SK-N-SH (cell line): ENCODE data around the gene SEMA4B. TPM values are rescaled to one million over a fixed set of nuclear protein-coding genes. Genes with fewer than 3 reads are reported as not detected.

Experiments
- CTCF ChIA-PET: fragments of 300-600, 350-600 bp; formaldehyde crosslinking; extraction: SDS; loops from one replicate; lab custom pipeline; 2021; lab: Yijun Ruan, JAX
- POLR2A ChIA-PET: fragments of 350-600 bp; sonication (Branson Sonifier 250); formaldehyde crosslinking; extraction: SDS; loops from one replicate; lab custom pipeline; 2020; ENCODE audit warnings: antibody characterized with exemption, inconsistent platforms; lab: Yijun Ruan, JAX
- DNase-seq: peaks from one replicate; pipeline ENCODE4 v3.0.0; 2012
- H2AFZ ChIP-seq: fragments of 200-600 bp; sonication (generic); 2 replicates; pipeline ENCODE4 v1.8.1; 2016; ENCODE audit warnings: antibody characterized with exemption, mild to moderate bottlenecking, low read depth
- H3F3A ChIP-seq: fragments of 200-600 bp; sonication (generic); replicated peaks from 2 replicates; pipeline ENCODE3; 2016; ENCODE audit warnings: antibody characterized with exemption, mild to moderate bottlenecking; ENCODE audit not compliant: insufficient read depth
- H3K27ac ChIP-seq, 2 experiments: fragments of 200-500 bp in 1 of 2; fragments of 200-600 bp in 1 of 2; sonication (Bioruptor generic) in 1 of 2; sonication (generic), shearing (Covaris generic) in 1 of 2; 2 replicates each; pipeline versions ENCODE4 v1.5.1 to v1.6.1; 2014 to 2016; ENCODE audit warnings: low read depth in 2 of 2, inconsistent platforms in 1 of 2, low read length in 1 of 2, mild to moderate bottlenecking in 1 of 2, mixed read lengths in 1 of 2
- H3K27me3 ChIP-seq: fragments of 200-600 bp; sonication (generic), shearing (Covaris generic); 2 replicates; pipeline ENCODE4 v1.6.1; 2016; ENCODE audit warnings: mixed run types; ENCODE audit not compliant: insufficient read depth
- H3K36me3 ChIP-seq, 2 experiments: fragments of 200-500 bp in 1 of 2; fragments of 200-600 bp in 1 of 2; sonication (Bioruptor generic) in 1 of 2; sonication (generic) in 1 of 2; replicated peaks in 1 of 2; 2 replicates each; pipeline versions ENCODE3 to v1.5.1; 2014 to 2016; ENCODE audit warnings: low read length in 1 of 2, mild to moderate bottlenecking in 1 of 2; ENCODE audit not compliant: insufficient read depth in 2 of 2, control insufficient read depth in 1 of 2
- H3K4me1 ChIP-seq, 2 experiments: fragments of 200-500 bp in 1 of 2; fragments of 200-600 bp in 1 of 2; sonication (Bioruptor generic) in 1 of 2; sonication (generic), shearing (Covaris generic) in 1 of 2; 2 replicates each; pipeline versions ENCODE4 v1.5.1 to v1.6.1; 2014 to 2016; ENCODE audit warnings: low read depth in 1 of 2, low read length in 1 of 2, mixed run types in 1 of 2; ENCODE audit not compliant: insufficient read depth in 2 of 2, control insufficient read depth in 1 of 2
- H3K4me2 ChIP-seq: fragments of 200-600 bp; sonication (generic), shearing (Covaris generic); 2 replicates; pipeline ENCODE4 v1.6.1; 2017; ENCODE audit warnings: mixed run types
- H3K4me3 ChIP-seq, 2 experiments: fragments of 200-500 bp in 1 of 2; fragments of 200-600 bp in 1 of 2; sonication (Bioruptor generic) in 1 of 2; sonication (generic), shearing (Covaris generic) in 1 of 2; 2 replicates each; pipeline versions ENCODE4 v1.5.1 to v1.8.1; 2014 to 2016; ENCODE audit warnings: low read depth in 2 of 2, inconsistent platforms in 1 of 2, low read length in 1 of 2, mild to moderate bottlenecking in 1 of 2, mixed read lengths in 1 of 2, moderate library complexity in 1 of 2
- H3K79me2 ChIP-seq: fragments of 200-600 bp; sonication (generic); 2 replicates; pipeline ENCODE4 v1.8.1; 2017; ENCODE audit warnings: mild to moderate bottlenecking; ENCODE audit not compliant: insufficient read depth
- H3K9ac ChIP-seq: fragments of 200-600 bp; sonication (generic); 2 replicates; pipeline ENCODE4 v1.6.1; 2017; ENCODE audit warnings: mixed run types
- H3K9me2 ChIP-seq: fragments of 200-600 bp; sonication (generic); 2 replicates; pipeline ENCODE4 v1.6.1; 2017; ENCODE audit warnings: mixed run types
- H3K9me3 ChIP-seq: fragments of 200-600 bp; sonication (generic); 2 replicates; pipeline ENCODE4 v1.6.1; 2017; ENCODE audit warnings: mixed run types, mild to moderate bottlenecking, moderate library complexity
- H4K20me1 ChIP-seq: fragments of 200-600 bp; sonication (generic); 2 replicates; pipeline ENCODE4 v1.6.1; 2017; ENCODE audit warnings: mild to moderate bottlenecking, mixed run types; ENCODE audit not compliant: insufficient read depth
- CHD2 ChIP-seq: fragments of 150-350 bp; IDR thresholded peaks from 2 replicates; pipeline ENCODE4 v1.6.1; 2018; ENCODE audit warnings: low read length; ENCODE audit not compliant: partially characterized antibody
- EZH2phosphoT487 ChIP-seq: fragments of 200-600 bp; sonication (generic); IDR thresholded peaks from 2 replicates; pipeline ENCODE4 v1.6.1; 2017; ENCODE audit warnings: low read depth, mixed run types, mild to moderate bottlenecking, antibody characterized with exemption, moderate library complexity, borderline replicate concordance
- JUND ChIP-seq: IDR thresholded peaks from 2 replicates; pipeline ENCODE4 v1.4.0; 2012
- MXI1 ChIP-seq: IDR thresholded peaks from 2 replicates; pipeline ENCODE4 v1.6.1; 2012; ENCODE audit warnings: mild to moderate bottlenecking, low read depth, low read length, improper control_type of control experiment
- NRF1 ChIP-seq: IDR thresholded peaks from 2 replicates; pipeline ENCODE4 v1.6.1; 2012; ENCODE audit warnings: low read depth, mild to moderate bottlenecking, low read length
- RAD21 ChIP-seq: IDR thresholded peaks from 2 replicates; pipeline ENCODE4 v1.6.1; 2012; ENCODE audit warnings: mild to moderate bottlenecking, low read length
- REST ChIP-seq: IDR thresholded peaks from 2 replicates; pipeline ENCODE4 v1.6.1; 2012; ENCODE audit warnings: mild to moderate bottlenecking, low read depth, low read length, moderate library complexity
- SIN3A ChIP-seq: IDR thresholded peaks from 2 replicates; pipeline ENCODE4 v1.6.1; 2012; ENCODE audit warnings: low read depth, mild to moderate bottlenecking, low read length, moderate library complexity, borderline replicate concordance
- SMC3 ChIP-seq: IDR thresholded peaks from 2 replicates; pipeline ENCODE4 v1.6.1; 2012; ENCODE audit warnings: low read depth, low read length, improper control_type of control experiment
- TAF1 ChIP-seq: IDR thresholded peaks from 2 replicates; pipeline ENCODE4 v1.6.1; 2012; ENCODE audit warnings: low read depth, mild to moderate bottlenecking, low read length, moderate library complexity, borderline replicate concordance
- TCF12 ChIP-seq: IDR thresholded peaks from 2 replicates; pipeline ENCODE4 v1.4.0; 2012
- USF2 ChIP-seq: fragments of 150-350 bp; IDR thresholded peaks from 2 replicates; pipeline ENCODE4 v1.6.1; 2017; ENCODE audit warnings: antibody characterized with exemption, low read length, low read depth, borderline replicate concordance
- WGBS: methylation state at CpG from one replicate; pipeline ENCODE4 v1.1.6; 2017; ENCODE audit warnings: low lambda C conversion rate; 5-methylcytosine and 5-hydroxymethylcytosine counted together
- polyA plus RNA-seq, 3 experiments: library from polyadenylated mRNA; depleted of rRNA; stranded (reverse); fragments of >200 nt; gene quantifications; 2 replicates each; pipeline ENCODE4 v1.2.3, GENCODE V29; 2012

The SEMA4B gene
- polyA plus RNA-seq, 1 of the 3 experiments (the other 2 are of a cell fraction) = 38.9 TPM

GRCh38 chr15:90240856-90241255 lies 39.7 kb downstream of the SEMA4B start:
- no peaks in the 10 kb centered on the region for H3F3A ChIP-seq
- no peak overlapping the region for H3K4me3 ChIP-seq
- no peak overlapping the region for H2AFZ ChIP-seq
- H4K20me1 ChIP-seq = no peaks in the 10 kb centered on the region
- H3K79me2 ChIP-seq = no peaks in the 10 kb centered on the region
- no peaks in the 10 kb centered on the region for H3K9me2 ChIP-seq
- H3K36me3 ChIP-seq = peaks cover 5 to 7% of the 10 kb centered on the region in 2 experiments
- H3K27me3 ChIP-seq = no peaks in the 10 kb centered on the region
- no peak for DNase-seq
- H3K9me3 ChIP-seq = no peaks in the 10 kb centered on the region
- H3K4me1 ChIP-seq = no peaks in the 10 kb centered on the region
- CTCF ChIA-PET = interaction anchor here (0.6 to 2.2 kb wide), 2 partner anchors 9 to 97 kb away, joined by 3 to 6 read pairs; partner anchors contain the start of gene TTLL13
- H3K4me2 ChIP-seq = no peak overlapping the region
- 98% methylated on average over 8 of the region's 8 CpGs for WGBS
- TF ChIP-seq CHD2 = no peak
- no peak for TF ChIP-seq TAF1
- TF ChIP-seq RAD21 = no peak
- no peak for TF ChIP-seq NRF1
- TF ChIP-seq REST = no peak
- TF ChIP-seq TCF12 = no peak
- no peak for TF ChIP-seq SIN3A
- TF ChIP-seq USF2 = no peak
- no peak for TF ChIP-seq MXI1
- no peak for TF ChIP-seq JUND
- no peak for TF ChIP-seq SMC3
- TF ChIP-seq EZH2phosphoT487 = no peak
- H3K27ac ChIP-seq = no peak overlapping the region
- H3K9ac ChIP-seq = no peak overlapping the region
- POLR2A ChIA-PET = no interaction called here
